ENCODE data around the gene RASGRP1.

RASGRP1 gene

DNA sequence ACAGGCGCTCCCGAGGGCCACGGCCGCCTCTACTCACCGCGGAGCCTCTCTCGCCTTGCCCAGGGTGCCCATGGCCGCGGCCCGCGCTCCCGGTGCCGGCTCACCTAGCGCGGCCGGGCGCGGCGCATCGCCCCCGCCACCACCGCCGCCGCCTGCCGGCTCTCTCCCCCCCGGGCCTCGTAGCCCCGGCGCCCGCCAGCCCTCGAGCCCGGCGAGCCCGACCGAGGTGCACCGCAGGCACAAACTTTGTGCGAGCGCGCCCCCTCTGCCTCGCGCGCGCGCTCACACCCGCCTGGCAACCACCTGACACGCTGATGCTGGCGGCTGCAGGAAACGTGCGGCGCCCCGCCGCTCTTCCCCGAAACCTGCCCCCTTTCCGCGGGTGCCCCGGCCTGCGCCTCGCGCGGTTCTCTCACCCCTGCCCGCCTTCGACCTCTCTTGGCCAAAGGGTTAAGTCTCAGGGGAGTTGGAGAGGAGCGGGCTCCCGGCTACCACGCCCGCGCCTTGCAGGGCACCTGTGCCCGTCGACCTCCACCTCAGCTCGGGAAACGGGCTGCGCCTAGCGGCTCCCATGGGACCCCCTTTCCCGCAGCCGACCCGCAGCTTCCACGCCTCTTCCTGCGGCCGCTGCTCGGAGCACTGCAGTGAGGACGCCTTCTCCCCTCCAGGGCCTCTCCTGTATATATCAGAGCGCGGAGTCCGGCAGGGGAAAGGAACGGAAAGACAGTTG is at the start of gene RASGRP1:
RASGRP1 (minus strand) TSS at position 258 of the 730 bp plus-strand sequence; CDS start at position 72, 186 bp downstream.
- ATAC-seq = peak; percentile 79

DNA sequence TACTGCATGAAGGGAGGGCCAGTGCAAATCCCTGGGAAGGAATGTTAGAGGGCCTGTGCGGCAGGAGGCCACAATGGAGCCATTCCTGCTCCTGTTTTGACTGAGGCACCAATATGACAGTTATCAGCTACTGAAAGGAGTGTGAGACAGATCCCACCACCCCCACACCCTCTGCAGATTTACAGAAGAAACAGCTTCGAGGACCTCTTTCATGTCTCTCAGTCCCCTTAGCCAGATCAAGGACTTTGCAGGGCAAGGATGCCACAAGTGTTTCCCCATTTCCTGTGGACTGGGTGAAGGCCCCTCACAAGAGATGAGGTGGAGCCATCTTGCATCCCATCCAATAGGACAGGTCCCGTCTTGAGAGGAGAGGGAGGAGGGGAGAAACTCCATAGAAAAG is 48.5 kb upstream of the RASGRP1 start:
- TF ChIP-seq TCF4 (CRISPR knock-in tag; IDR thresholded peaks at IDR 0.05; ENCODE audit: borderline replicate concordance) = no peak
- TF ChIP-seq TOX (CRISPR knock-in tag; IDR thresholded peaks at IDR 0.05; ENCODE audit: borderline replicate concordance) = no peak
- no peak for TF ChIP-seq GLIS3 (CRISPR knock-in tag; IDR thresholded peaks at IDR 0.05)
- TF ChIP-seq ZFP30 (CRISPR knock-in tag; IDR thresholded peaks at IDR 0.05) = no peak
- no peak for TF ChIP-seq ZNF8 (CRISPR knock-in tag; IDR thresholded peaks at IDR 0.05)
- TF ChIP-seq ZNF565 (CRISPR knock-in tag; conservative IDR thresholded peaks at IDR 0.05; ENCODE audit: low read depth) = no peak
- no peak for TF ChIP-seq ISL1 (CRISPR knock-in tag; IDR thresholded peaks at IDR 0.05)
- TF ChIP-seq BACH2 (CRISPR knock-in tag; IDR thresholded peaks at IDR 0.05; ENCODE audit: borderline replicate concordance) = no peak
- TF ChIP-seq, protein P1, sequence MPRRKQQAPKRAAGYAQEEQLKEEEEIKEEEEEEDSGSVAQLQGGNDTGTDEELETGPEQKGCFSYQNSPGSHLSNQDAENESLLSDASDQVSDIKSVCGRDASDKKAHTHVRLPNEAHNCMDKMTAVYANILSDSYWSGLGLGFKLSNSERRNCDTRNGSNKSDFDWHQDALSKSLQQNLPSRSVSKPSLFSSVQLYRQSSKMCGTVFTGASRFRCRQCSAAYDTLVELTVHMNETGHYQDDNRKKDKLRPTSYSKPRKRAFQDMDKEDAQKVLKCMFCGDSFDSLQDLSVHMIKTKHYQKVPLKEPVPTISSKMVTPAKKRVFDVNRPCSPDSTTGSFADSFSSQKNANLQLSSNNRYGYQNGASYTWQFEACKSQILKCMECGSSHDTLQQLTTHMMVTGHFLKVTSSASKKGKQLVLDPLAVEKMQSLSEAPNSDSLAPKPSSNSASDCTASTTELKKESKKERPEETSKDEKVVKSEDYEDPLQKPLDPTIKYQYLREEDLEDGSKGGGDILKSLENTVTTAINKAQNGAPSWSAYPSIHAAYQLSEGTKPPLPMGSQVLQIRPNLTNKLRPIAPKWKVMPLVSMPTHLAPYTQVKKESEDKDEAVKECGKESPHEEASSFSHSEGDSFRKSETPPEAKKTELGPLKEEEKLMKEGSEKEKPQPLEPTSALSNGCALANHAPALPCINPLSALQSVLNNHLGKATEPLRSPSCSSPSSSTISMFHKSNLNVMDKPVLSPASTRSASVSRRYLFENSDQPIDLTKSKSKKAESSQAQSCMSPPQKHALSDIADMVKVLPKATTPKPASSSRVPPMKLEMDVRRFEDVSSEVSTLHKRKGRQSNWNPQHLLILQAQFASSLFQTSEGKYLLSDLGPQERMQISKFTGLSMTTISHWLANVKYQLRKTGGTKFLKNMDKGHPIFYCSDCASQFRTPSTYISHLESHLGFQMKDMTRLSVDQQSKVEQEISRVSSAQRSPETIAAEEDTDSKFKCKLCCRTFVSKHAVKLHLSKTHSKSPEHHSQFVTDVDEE (CRISPR knock-in tag; IDR thresholded peaks at IDR 0.05) = no peak
- TF ChIP-seq ARNTL (CRISPR knock-in tag; IDR thresholded peaks at IDR 0.05; ENCODE audit: borderline replicate concordance, low read depth) = no peak
- TF ChIP-seq ZNF70 (CRISPR knock-in tag; IDR thresholded peaks at IDR 0.05) = no peak
- TF ChIP-seq, protein P2, sequence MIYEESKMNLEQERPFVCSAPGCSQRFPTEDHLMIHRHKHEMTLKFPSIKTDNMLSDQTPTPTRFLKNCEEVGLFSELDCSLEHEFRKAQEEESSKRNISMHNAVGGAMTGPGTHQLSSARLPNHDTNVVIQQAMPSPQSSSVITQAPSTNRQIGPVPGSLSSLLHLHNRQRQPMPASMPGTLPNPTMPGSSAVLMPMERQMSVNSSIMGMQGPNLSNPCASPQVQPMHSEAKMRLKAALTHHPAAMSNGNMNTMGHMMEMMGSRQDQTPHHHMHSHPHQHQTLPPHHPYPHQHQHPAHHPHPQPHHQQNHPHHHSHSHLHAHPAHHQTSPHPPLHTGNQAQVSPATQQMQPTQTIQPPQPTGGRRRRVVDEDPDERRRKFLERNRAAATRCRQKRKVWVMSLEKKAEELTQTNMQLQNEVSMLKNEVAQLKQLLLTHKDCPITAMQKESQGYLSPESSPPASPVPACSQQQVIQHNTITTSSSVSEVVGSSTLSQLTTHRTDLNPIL (CRISPR knock-in tag; IDR thresholded peaks at IDR 0.05; ENCODE audit: low read depth) = no peak
- no peak for TF ChIP-seq ZC3H10 (CRISPR knock-in tag; IDR thresholded peaks at IDR 0.05)
- no peak for TF ChIP-seq ESRRG (CRISPR knock-in tag; IDR thresholded peaks at IDR 0.05)
- no peak for TF ChIP-seq ZFP3 (CRISPR knock-in tag; IDR thresholded peaks at IDR 0.05)
- TF ChIP-seq, protein P3, sequence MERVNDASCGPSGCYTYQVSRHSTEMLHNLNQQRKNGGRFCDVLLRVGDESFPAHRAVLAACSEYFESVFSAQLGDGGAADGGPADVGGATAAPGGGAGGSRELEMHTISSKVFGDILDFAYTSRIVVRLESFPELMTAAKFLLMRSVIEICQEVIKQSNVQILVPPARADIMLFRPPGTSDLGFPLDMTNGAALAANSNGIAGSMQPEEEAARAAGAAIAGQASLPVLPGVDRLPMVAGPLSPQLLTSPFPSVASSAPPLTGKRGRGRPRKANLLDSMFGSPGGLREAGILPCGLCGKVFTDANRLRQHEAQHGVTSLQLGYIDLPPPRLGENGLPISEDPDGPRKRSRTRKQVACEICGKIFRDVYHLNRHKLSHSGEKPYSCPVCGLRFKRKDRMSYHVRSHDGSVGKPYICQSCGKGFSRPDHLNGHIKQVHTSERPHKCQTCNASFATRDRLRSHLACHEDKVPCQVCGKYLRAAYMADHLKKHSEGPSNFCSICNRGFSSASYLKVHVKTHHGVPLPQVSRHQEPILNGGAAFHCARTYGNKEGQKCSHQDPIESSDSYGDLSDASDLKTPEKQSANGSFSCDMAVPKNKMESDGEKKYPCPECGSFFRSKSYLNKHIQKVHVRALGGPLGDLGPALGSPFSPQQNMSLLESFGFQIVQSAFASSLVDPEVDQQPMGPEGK (CRISPR knock-in tag; IDR thresholded peaks at IDR 0.05; ENCODE audit: borderline replicate concordance) = no peak
- no peak for TF ChIP-seq RARB (CRISPR knock-in tag; IDR thresholded peaks at IDR 0.05)
- TF ChIP-seq SNAI2 (CRISPR knock-in tag; IDR thresholded peaks at IDR 0.05) = no peak
- TF ChIP-seq PPARA (CRISPR knock-in tag; IDR thresholded peaks at IDR 0.05; ENCODE audit: borderline replicate concordance) = no peak
- no peak for TF ChIP-seq CSDC2 (CRISPR knock-in tag; IDR thresholded peaks at IDR 0.05)
- no peak for ATAC-seq

More for the DNA sequence above, at the start of gene RASGRP1:
- TF ChIP-seq, protein P4, sequence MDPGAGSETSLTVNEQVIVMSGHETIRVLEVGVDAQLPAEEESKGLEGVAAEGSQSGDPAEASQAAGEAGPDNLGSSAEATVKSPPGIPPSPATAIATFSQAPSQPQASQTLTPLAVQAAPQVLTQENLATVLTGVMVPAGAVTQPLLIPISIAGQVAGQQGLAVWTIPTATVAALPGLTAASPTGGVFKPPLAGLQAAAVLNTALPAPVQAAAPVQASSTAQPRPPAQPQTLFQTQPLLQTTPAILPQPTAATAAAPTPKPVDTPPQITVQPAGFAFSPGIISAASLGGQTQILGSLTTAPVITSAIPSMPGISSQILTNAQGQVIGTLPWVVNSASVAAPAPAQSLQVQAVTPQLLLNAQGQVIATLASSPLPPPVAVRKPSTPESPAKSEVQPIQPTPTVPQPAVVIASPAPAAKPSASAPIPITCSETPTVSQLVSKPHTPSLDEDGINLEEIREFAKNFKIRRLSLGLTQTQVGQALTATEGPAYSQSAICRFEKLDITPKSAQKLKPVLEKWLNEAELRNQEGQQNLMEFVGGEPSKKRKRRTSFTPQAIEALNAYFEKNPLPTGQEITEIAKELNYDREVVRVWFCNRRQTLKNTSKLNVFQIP (CRISPR knock-in tag; IDR thresholded peaks at IDR 0.05; ENCODE audit: borderline replicate concordance, low read depth) = no peak
- TF ChIP-seq ZFP3 (CRISPR knock-in tag; IDR thresholded peaks at IDR 0.05) = 0 out of 2 replicates have a peak, but pooled peaks have one; percentile 14

DNA sequence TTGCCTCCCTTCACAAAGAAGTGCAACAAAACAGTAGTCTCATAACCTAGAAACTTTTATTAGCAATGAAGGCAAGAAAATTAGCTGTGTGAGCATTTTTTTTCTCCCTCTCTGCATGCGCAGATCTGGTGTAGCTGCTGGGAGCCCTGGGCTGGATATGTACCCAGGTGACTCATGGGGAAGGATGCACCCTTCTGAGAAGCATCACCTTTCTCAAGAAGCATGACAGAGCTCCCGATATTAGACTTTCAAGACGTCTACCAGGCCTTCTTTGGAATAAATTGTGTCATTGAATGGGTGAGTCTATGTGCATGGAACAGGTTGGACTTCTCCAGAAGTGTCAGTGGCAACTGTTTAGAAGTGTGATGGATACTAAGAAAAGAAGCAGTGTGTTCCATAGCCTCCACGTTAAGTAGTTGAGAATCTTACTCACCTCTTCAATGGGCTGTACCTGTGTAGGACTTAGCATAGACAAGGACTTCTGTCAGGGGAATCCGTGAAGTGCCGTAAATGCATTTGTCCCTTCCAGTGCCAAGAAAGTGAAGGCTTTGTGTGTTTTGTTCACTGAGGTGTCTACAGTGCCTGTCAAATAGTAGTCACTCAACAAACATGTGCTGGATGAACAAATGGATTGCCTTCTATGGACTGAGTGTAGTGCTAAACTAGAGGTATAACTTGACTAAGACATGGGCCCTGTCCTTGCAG is 47.7 kb upstream of the RASGRP1 start:
- ATAC-seq = no peak
- TF ChIP-seq, protein P2 (CRISPR knock-in tag; IDR thresholded peaks at IDR 0.05; ENCODE audit: low read depth) = no peak
- TF ChIP-seq, protein P4 (CRISPR knock-in tag; IDR thresholded peaks at IDR 0.05; ENCODE audit: borderline replicate concordance, low read depth) = no peak
- TF ChIP-seq ZNF70 (CRISPR knock-in tag; IDR thresholded peaks at IDR 0.05) = no peak
- TF ChIP-seq, protein P3 (CRISPR knock-in tag; IDR thresholded peaks at IDR 0.05; ENCODE audit: borderline replicate concordance) = no peak
- no peak for TF ChIP-seq GLIS3 (CRISPR knock-in tag; IDR thresholded peaks at IDR 0.05)
- TF ChIP-seq TOX (CRISPR knock-in tag; IDR thresholded peaks at IDR 0.05; ENCODE audit: borderline replicate concordance) = no peak
- TF ChIP-seq ZNF565 (CRISPR knock-in tag; conservative IDR thresholded peaks at IDR 0.05; ENCODE audit: low read depth) = no peak
- TF ChIP-seq ARNTL (CRISPR knock-in tag; IDR thresholded peaks at IDR 0.05; ENCODE audit: borderline replicate concordance, low read depth) = no peak
- no peak for TF ChIP-seq ZC3H10 (CRISPR knock-in tag; IDR thresholded peaks at IDR 0.05)
- no peak for TF ChIP-seq TCF4 (CRISPR knock-in tag; IDR thresholded peaks at IDR 0.05; ENCODE audit: borderline replicate concordance)
- no peak for TF ChIP-seq CSDC2 (CRISPR knock-in tag; IDR thresholded peaks at IDR 0.05)
- no peak for TF ChIP-seq OSR1 (CRISPR knock-in tag; IDR thresholded peaks at IDR 0.05)
- TF ChIP-seq ZFP30 (CRISPR knock-in tag; IDR thresholded peaks at IDR 0.05) = no peak

Data from SK-N-SH treated with all-trans-retinoic acid at 6 μM for 48 hours (cell line).